ENCODE measurements around the gene PTGDR2.

Gene PTGDR2

DNA sequence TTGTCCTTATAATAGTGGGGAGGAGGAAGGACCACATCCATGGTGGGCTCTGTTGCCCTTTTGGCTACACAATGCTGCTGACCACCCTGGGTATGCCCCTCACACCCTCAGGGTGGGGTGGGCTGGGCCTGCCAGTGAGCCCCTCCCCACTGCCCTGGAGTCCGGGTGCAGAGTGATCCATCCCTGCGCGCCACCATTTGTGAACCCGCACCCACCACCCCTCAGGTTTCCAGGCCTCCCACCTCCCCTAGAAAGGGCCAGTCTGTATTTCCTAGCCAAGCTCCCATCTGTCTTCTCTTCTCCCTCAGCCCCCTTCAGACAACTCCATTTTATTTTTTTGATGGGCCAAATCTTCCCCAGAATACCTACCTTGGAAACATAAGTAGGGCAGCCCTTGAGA is 45.6 kb downstream of the PTGDR2 start:
- Histone ChIP-seq H3K4me3 (ENCODE audit: low read length) (no peak overlapping the region), H3K4me2 (ENCODE audit: low read length) (no peak overlapping the region), H3K9ac (ENCODE audit: low read depth, low read length) (no peak overlapping the region), H3K36me3 (ENCODE audit: insufficient read depth, low read length) (no peaks in the 10 kb centered on the region), H3K9me3 (replicated peaks; ENCODE audit: low read length) (no peaks in the 10 kb centered on the region), H3K27me3 (ENCODE audit: control insufficient read depth, insufficient read depth, low read length) (peaks cover 10% of the 10 kb centered on the region), H3K4me1 (ENCODE audit: control insufficient read depth, insufficient read depth, low read length) (no peaks in the 10 kb centered on the region)

DNA sequence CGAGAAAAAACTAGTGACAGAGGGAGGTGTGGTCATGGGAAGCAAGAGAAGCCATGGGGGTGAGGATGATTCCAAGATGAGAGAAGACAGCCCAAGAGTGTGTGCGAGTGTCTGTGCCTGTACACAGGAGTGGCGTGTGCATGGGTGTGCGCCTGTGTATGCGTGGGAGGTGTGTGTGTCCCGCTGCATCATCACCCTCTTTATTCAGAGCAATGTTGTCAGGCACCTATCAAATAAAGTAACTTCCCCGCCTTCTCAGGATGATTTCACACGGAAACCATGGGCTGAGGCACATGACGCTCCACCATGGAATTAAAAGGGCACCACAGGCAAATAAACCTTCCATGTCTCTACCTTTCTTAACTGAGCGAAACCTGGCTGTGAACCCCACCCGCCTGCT is 46.1 kb downstream of the PTGDR2 start:
- H3K4me2 ChIP-seq (ENCODE audit: low read length): no peak overlapping the region
- no peaks in the 10 kb centered on the region for H3K36me3 ChIP-seq (ENCODE audit: insufficient read depth, low read length)
- no peak overlapping the region for H3K9ac ChIP-seq (ENCODE audit: low read depth, low read length)
- peaks cover 10% of the 10 kb centered on the region for H3K27me3 ChIP-seq (ENCODE audit: control insufficient read depth, insufficient read depth, low read length)
- H3K4me1 ChIP-seq (ENCODE audit: control insufficient read depth, insufficient read depth, low read length): no peaks in the 10 kb centered on the region
- no peak overlapping the region for H3K4me3 ChIP-seq (ENCODE audit: low read length)
- no peaks in the 10 kb centered on the region for H3K9me3 ChIP-seq (replicated peaks; ENCODE audit: low read length)

DNA sequence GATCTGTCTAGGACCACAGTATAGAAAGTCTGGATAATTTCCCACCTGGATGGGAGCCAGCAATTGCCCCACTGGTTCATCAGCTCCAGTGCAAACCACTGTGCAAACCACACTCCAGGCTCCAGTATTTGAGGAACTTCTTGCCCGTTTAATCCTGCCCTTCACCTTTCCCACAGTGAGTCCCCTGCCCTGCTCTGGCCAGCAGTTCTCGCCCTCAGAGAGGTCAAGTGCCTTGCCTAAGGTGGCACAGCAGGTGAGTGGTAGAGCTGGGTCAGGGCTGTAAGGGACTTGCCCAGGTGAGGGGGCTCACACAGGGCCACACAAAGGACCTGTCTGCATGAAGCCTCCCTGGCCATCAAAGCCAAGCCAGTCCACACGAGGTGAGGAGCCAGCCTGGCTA is 46.5 kb downstream of the PTGDR2 start:
- Histone ChIP-seq H3K4me3 (ENCODE audit: low read length) (no peak overlapping the region), H3K4me2 (ENCODE audit: low read length) (no peak overlapping the region), H3K9me3 (replicated peaks; ENCODE audit: low read length) (no peaks in the 10 kb centered on the region), H3K4me1 (ENCODE audit: control insufficient read depth, insufficient read depth, low read length) (no peaks in the 10 kb centered on the region), H3K9ac (ENCODE audit: low read depth, low read length) (no peak overlapping the region), H3K36me3 (ENCODE audit: insufficient read depth, low read length) (no peaks in the 10 kb centered on the region), H3K27me3 (ENCODE audit: control insufficient read depth, insufficient read depth, low read length) (peaks cover 10% of the 10 kb centered on the region)

DNA sequence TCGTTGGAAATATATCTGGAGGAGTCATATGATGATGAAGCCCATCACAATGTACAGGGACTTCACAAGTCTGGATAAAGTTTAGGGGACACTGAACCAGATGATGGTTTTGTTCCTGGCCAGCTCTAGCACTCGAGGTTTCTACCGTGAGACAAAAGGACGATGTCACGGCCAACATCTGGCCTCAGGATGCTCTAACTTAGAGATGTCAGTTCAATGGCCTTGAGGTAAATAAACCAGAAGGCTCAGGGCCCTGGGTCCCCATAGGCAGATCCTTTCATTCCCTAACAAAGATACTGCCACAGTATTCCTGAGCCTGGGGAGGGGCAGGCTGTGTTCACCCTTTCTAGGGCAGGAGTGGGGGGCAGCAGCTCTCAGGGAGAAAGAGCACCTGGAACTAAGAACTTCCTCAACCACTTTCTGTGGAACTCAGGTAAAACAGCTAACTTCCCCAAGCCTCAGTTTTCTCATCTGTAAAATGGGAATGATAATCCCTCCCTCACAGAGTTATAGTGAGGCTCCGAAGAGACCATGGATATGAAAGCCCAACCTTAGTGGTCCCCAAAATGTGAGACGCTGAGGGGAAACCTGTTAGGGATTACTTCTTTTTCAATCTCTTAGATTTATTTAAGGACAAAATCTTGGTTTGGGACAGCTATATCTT is 52.3 kb downstream of the PTGDR2 start:
- Histone ChIP-seq H3K27me3 (ENCODE audit: control insufficient read depth, insufficient read depth, low read length) (peaks cover 31% of the 10 kb centered on the region), H3K36me3 (ENCODE audit: insufficient read depth, low read length) (no peaks in the 10 kb centered on the region), H3K9ac (ENCODE audit: low read depth, low read length) (no peak overlapping the region), H3K4me3 (ENCODE audit: low read length) (no peak overlapping the region), H3K4me2 (ENCODE audit: low read length) (no peak overlapping the region), H3K4me1 (ENCODE audit: control insufficient read depth, insufficient read depth, low read length) (no peaks in the 10 kb centered on the region), H3K9me3 (replicated peaks; ENCODE audit: low read length) (no peaks in the 10 kb centered on the region)

DNA sequence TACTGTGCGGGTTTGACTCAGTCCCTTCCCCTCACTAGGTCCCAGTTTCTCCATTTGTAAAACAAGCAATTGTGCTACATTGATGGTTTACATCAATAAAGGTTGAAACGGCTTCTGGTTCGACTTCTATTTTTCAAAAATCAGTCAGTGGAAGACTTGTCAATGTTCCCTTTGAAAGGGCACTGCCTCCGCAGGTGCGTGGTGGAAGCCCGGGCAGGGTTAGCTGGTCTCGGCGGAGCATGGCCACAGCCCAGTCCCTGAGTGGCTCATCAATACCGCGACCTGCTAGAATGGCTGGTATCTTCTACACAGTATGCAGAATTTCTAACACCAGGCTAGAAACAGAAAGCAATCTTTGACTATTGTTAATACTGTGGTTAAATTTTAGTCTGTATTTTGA is 54.6 kb downstream of the PTGDR2 start:
- no peaks in the 10 kb centered on the region for H3K9me3 ChIP-seq (replicated peaks; ENCODE audit: low read length)
- H3K4me1 ChIP-seq (ENCODE audit: control insufficient read depth, insufficient read depth, low read length): no peaks in the 10 kb centered on the region

More for the DNA sequence above, 54.6 kb downstream of the PTGDR2 start:
- no peak overlapping the region for H3K4me2 ChIP-seq (ENCODE audit: low read length)
- H3K36me3 ChIP-seq (ENCODE audit: insufficient read depth, low read length): no peaks in the 10 kb centered on the region
- no peak overlapping the region for H3K9ac ChIP-seq (ENCODE audit: low read depth, low read length)
- H3K4me3 ChIP-seq (ENCODE audit: low read length): no peak overlapping the region
- H3K27me3 ChIP-seq (ENCODE audit: control insufficient read depth, insufficient read depth, low read length): peaks cover 32% of the 10 kb centered on the region

All from skeletal muscle satellite cell (primary cell).